LHCN-M2 (cell line): ENCODE data around the gene EEF1E1. TPM values are rescaled to one million over a fixed set of nuclear protein-coding genes. Genes with fewer than 3 reads are reported as not detected.

Experiments
- DNase-seq: peaks from one replicate; pipeline ENCODE4 v3.0.0-alpha.2; 2012; ENCODE audit warnings: low read depth
- polyA plus RNA-seq: library from polyadenylated mRNA; unstranded; fragments of >200 nt; gene quantifications from one replicate; pipeline ENCODE4 v1.2.1, GENCODE V29; 2012; ENCODE audit warnings: missing spikeins
- total RNA-seq: library from RNA; depleted of rRNA; stranded (reverse); fragments of >200 nt; gene quantifications from 2 replicates; pipeline ENCODE4 v1.2.3, GENCODE V29; 2014; rRNA removed

The EEF1E1 gene
- total RNA-seq: 41.2 and 45.9 TPM in 2 replicates
- polyA plus RNA-seq: 31.4 TPM

DNA sequence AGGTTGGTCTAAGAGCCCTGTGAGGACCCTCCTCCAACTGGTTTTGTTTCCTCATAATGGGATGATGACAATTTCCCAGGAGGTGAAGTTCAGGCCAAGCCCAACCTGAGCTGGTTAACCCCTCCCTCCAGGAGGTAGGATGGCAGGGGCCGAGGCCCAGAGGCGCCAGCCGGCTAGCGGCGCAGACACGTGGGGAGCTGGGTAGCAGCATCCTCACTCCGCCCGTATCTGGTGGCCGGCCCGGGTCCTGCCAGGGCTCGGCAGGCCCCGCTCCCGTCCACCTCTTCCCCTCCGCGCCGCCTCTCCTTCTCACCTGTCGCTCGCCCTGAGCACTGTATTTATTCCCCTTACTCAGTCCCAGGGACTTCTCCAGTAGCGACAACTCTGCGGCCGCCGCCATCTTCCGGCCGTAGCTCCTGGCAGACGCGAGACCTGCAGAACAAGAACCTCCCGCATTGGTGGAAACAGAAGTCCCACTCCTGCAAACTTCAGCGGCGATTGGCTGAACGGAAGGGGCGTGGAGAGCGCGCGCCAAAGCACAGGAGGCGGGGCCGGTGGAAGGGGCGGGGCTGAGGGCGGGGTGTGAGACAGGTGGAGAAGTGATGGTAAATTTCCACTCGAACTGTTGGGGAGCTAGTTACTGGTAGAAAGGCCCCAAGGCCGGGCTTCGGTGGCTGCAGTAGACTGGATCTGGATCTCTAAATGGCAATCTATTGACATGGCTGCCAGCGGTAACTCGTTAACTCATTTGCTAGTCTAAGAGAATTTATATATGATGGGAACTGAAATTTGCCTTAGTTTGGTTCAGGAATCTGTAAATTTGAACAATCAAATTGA, at the start of gene EEF1E1:
TSS of gene EEF1E1 (minus strand) at position 427 of the 837 bp plus-strand sequence. CDS start at position 400, 27 bp downstream.
- DNase-seq: peak; percentile 91

DNA sequence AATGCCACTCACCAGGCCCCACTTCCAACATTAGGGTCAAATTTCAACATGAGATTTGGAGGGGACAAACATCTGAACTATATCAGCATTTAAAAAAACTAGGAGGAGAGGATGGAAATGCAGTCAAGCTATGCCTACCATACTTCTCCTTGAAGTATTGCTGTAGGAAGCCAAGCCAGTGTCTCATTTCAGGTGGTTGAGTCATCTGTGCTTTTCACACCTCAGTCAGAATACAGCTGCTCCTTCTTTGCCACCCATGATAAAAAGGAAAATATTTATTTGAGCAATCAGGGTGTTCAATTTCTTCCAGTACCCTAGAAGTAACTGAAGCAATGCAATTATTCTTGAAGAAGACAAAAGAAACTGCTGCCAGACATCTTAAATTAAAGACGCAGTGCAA, 47.0 kb upstream of the EEF1E1 start:
- DNase-seq: peak; percentile 4

DNA sequence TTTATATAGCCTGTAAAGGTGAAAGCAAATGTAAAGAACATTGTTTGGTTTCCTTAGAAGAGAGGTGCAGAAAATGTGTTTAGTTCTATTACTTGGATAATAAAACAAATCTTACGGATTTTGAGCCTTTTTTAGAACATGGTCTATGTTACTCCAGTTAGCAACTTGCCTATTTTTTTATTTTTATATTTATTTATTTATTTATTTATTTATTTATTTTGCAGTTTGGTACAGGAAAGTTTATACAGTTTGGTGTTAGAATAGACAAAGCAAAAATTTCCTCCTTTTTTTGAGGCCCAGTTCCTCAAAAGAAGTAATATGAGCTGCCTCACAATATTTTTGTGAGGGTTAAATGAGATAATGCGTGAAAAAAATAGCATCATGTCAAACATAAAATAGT, 41.6 kb upstream of the EEF1E1 start:
- no peak for DNase-seq

DNA sequence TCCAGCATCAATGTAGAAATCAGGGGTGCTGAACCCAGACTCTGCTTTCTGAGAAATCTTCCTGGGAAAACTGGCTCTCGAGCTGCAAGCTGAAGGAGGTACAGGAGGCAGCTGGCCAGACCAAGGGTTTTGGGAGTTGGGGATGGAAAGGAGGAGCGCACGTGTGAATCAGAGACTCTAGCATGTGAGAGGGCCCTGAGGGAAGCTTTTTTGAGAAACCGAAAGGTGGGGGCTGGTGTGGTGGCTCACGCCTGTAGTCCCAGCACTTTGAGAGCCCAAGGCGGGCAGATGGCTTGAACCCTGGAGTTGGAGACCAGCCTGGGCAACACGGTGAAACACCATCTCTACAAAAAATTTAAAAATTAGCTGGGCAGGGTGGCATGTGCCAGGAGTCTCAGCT, 37.1 kb upstream of the EEF1E1 start:
- no peak for DNase-seq

DNA sequence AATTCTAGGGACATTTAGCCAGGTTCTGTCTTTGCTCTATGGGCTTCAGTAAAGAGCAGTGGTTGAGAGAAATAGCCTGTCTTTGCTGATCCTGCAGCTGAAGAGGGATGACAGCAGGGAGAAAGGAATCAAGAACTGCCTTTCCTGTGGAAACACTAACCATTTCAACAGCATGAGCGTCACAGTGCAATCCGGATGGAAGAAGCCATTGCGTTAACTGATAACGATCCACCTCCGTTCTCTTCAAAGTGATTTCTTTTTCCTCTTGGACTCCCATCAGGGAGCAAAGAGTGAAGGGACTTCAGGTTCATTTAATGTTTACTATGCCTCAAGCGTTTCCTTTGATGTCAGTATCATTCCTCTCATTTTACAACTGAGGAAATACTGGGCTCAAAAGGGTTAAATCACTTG, 35.2 kb upstream of the EEF1E1 start:
- DNase-seq: no peak

DNA sequence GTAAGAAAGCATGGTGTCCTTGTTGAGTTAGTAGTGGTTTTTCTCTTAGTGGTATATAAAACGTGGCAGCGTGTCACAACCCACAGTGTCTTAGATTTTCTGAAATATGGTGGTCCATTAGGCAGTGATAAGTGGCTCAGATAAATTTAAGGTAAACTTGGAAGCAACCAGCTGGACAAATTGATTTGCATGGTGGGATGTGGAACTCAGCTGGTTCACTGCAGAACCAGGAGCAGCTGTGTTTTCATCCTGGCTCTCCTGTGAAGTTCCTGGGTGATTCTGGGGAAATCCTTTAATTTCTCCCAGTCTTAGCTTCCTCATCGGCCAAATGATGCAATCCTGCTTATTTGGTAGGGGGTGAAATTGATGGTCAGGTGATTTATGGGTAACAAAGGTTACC, 32.9 kb upstream of the EEF1E1 start:
- no peak for DNase-seq

DNA sequence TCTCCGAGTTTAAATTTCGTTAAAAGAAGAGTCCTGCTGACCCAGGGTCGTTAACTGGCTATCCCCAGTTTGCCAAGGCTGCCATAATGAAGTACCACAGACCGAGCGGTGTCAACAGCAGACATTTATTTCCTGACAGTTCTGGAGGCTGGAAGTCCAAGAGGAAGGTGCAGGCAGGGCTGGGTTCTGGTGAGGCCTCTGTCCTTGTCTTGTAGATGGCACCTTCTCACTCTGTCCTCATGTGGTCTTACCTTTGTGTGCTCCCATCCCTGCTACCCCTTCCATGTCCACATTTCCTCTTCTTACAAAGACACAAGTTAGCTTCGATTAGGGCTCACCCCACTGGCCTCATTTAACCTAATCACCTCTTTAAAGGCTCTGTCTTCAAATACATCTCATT, 29.8 kb upstream of the EEF1E1 start:
- no peak for DNase-seq

DNA sequence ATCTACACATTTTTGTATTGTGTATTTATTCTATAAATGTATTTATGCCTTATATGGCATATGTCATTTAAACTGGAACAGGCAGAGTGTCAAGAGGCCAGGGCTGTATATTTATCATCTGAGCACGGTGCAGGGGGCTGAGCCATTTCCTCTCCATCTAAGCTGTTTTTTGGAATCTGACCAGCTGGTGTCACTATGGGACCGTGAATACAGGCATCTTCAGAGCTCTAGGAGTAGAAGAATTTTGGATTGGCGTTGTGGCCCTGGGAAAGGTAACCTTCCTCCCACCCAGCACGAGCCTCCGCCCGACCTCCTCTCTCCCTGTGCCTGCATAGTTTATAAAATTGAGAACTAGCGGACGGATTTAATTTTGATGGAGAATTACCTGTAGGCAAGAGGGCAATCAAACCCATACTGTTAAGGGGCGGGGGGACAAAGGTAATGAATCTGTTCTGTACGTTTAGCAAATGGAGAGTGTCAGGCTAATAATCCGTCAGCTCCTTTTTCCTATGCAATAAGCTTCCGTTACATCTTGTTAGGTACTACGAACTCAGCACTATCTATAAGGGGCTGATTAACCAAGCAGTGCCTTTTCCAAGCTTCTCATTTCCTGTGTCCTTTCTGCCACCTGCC, 29.0 kb upstream of the EEF1E1 start:
- DNase-seq: peak; percentile 59

DNA sequence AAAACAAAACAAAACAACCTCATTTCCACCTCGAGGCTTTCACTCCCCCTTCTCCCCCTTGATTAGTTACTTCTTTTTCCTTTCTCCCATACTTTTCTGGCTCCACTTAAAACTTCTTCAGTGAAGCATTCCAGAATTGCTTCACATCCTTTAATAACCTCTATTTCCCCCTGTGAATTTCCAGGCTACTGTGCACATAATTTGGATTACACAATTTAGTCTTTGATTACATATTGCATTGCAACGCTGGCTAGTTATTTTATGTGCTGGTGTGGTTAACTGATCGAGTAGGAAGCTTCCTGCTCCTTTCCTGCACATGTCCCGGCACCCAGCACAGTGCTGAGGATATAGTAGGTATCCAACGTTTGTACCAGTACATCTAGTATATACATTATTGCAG, 28.1 kb upstream of the EEF1E1 start:
- DNase-seq: no peak

DNA sequence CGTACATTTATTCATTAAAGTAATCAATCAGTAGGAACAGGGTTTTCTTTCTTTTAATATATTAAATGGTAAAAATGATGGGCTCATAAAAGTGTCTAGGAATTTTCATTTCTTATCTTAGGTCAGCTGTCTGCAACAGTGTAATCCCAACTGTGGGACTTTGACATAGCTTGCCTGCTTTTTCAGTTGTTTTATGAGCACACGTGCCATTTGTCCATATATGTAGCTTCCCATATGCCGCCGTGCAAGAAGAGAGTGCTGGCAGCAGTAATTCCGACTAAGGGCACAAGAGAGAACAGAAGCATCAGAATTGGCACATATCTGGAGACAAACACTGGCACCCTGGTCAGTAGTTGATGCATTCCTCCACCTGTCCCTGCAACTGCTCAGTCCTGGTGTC, 20.9 kb upstream of the EEF1E1 start:
- DNase-seq: no peak

DNA sequence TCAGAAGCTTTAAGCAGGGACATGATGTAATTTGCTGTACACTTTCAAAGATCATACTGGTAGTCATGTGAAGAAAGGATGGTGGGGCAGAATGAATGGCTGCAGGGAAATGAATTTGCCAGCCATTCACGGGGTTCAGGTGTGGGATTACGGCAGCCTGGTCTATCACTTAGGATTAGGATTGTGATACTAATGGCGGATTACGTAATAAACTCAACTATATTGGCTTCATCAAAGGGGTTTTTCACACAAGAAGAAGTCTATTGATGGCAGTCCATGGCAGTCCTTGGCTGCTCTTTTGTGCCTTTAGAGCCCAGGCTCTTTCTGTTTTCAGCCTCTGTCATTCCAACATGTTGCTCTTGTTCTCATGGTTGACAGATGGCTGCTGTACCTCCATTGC, 12.6 kb upstream of the EEF1E1 start:
- no peak for DNase-seq

DNA sequence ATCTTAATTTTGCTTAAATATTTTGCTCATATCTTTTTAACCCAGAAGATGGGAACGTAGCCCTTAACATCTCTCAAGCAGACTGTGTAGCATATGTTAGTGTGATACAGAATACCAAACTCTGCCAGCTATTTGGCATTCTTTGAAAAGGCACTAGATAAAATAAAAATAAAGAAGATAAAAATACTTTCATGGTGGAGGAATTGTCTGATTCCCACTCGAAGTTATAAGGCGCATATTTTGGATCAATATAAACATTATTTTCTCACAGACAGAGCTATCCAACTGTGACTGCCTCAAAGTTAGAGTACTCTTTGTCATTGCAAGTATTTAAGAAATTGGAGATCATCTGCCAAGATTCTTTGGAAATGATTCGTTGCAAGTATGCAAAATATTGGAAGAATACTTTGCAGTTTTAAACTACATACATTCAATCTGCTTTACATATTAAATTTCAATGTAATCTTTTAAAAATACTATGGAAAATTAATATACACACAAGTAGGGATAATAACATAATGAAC, 10.8 kb upstream of the EEF1E1 start:
- no peak for DNase-seq

DNA sequence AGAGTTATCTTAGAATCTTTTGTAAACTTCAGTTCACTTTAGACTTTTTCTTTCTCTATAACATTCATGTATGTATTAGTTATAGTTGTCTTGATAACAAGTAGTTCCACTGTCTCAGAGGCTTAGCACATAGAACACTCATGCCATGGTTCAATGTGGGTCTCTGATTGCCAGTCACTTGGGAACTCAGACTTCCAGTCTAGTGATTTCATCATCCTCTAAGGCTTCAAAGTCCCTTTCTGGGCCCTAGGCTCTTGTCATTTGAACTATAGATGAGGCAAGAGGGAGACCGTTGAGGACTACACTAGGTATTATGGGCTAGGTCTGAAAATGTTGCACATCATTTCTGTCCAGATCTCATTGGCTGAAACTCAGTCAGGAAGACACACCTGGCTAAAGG, 8.4 kb upstream of the EEF1E1 start:
- DNase-seq: no peak

DNA sequence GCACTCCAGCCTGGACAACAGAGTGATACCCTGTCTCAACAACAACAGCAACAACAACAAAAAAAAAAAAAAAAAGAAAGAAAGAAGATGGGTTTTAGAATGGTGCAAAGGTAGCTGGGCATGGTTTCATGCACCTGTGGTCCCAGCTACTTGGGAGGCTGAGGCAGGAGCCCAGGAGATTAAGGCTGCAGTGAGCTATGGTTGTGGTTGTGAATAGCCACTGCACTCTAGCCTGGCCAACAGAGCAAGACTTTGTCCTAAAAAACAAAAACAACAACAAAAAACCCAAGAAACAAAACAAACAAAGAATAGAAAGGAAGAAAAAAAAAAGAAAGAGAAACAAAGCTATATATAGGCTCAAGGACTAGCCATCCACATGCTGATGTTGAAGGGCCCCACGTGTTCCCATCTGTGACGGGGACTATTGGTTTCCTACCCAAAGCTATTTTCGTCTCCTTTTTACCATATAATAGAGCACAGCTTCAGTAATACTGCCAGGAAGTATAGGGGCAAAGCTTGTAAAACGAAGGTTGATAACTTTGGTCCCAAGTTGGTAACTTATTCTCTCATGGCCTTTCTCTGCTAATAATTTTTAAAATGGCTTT, 7.9 kb upstream of the EEF1E1 start:
- DNase-seq: no peak

DNA sequence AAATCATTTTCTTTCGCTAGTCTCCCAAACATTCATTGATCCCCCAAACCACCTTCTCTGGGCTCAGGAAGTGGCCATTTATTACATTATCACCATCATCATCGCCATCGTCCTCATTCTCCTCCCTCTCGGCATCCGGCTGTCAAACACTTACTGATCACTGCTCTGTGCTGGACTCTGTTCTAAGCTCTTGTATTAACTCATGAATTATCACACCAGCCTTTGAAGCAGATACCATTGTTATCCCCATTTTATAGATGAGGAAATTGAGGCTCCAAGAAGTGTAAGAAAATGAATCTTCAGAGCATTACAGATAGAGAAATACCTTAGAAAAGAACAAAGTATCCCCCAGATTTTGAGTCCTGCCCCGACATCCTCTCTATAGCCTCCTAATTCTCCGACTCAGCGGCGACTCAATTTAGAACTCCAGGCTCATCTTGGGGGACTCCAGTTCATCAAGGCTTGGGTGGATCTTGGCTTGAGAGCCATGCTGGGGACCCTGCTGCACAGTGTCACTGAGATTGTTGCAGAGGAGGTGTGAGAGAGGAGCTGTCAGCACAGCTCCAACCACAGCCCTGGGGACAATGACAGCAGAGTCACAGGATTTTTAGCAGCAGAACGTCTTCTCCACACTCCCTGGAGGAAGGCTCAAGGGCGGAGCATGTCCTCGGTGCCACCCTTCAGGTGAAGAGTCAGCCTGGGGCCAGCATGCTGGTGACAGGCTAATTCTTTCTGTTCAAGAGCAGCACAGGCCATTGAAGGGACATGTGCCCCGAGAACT, 6.6 kb upstream of the EEF1E1 start:
- DNase-seq: no peak

DNA sequence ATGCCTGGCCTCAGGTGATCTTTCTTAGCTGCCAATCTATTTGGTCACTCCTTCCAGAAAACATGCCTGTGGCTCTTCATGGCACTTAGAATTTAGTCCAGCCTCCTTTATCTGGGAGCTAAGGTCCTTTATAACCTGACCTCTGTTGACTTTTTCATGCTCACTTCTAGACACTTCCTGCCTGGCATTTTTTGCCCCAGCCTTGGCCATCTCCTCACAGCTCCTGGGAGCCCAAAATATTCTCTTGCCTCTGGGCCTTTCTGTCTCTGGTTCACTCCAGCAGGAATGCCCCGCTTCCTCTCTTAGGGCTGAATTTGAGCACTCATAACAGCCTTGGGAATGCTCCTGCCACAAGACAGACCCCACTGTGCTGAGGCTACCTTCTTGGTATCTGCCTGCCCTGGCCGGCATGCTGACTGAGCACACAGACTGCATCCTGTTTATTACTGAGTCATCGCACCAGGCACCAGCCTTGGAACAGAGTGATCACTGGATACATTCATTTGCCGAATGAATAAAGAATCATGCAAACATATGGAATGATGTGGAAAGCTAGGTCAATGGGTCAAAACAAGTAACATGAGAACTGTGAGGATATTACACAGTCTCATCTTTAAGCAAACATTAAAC, 5.8 kb upstream of the EEF1E1 start:
- peak; percentile 89 for DNase-seq

DNA sequence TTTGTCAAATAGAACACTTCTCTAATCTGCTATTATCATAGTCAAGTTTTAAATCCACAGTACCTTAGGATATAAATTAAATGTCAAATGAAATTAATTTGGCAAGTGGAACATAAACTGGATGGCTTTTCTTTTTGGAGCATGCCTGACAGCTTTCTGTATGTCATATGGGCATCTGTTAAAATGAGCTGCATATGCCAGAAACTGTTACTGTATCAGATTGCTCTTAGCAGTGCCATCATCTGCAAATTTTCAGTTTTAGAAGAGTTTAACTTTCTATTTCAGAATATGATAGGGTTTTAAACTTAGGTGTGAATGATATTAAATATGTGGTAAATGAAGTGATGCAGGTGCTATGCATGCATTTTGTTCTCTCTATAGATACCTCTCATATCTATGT, 3.4 kb upstream of the EEF1E1 start:
- DNase-seq: no peak

DNA sequence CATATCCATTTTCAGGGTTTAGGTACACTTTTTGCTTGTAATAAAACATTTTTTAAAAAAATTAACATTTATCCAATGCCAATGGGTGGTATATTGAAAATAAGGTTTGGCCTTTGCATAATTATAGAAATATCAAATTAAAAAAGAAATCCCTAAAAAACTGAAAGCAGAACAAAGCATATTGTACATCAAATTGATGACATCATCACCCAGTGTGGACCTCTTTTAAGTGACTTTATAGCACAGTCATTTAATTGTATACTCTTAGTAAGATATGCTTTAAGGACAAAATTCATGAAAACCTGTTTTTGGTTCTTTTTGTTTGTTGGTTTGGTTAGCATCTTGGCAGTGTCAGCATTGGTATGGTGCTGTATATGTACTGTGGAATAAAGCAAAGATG, 1.4 kb upstream of the EEF1E1 start:
- DNase-seq: no peak

DNA sequence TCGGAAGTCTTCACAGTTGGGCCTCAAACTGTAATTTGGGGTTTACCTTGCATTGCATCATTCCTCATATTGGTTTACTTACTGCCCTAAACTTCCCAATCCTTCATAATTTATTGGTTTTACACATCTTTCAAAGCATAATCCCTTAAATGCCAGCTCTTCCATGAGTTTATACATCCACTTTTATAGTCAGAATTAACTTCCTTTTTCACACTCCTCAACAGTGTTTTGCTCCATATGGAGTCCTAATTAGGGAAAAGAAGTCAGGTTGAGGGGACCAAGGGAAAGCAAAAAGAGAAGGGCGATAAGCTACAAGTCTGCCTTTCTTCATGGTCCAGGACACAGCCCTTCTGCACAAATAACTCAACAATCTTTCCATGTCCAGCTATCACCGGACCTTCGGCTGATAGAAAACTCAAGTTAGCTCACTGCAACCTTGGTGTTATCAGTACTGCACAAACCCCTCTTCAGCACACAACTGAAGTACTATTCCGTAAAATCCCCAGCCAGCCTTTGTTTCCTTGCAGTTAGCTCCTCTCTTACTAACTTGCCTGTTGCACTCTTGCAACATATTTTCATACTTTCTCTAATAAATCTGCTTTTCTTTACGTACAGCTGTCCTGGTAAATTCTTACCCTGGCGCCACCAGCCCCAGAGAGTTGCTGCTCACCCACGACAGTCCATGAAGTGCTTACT, 2.0 kb downstream of the EEF1E1 start:
- DNase-seq: no peak

DNA sequence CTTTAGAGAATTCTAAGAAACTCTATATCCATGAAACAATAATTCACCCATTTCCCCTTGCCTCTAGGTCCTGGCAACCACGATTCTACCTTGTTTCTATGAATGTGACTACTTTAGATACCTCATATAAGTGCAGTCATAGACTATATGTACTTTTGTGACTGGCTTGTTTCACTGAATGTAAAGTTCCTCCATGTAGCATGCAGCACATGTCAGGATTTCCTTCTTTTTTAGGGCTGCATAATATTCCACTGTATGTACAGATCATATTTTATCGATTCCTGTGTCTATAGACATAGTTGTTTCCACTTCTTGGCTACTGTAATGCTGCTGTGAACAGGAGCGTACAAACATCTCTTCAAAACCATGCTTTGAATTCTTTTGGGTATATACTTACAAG, 11.7 kb downstream of the EEF1E1 start:
- no peak for DNase-seq

DNA sequence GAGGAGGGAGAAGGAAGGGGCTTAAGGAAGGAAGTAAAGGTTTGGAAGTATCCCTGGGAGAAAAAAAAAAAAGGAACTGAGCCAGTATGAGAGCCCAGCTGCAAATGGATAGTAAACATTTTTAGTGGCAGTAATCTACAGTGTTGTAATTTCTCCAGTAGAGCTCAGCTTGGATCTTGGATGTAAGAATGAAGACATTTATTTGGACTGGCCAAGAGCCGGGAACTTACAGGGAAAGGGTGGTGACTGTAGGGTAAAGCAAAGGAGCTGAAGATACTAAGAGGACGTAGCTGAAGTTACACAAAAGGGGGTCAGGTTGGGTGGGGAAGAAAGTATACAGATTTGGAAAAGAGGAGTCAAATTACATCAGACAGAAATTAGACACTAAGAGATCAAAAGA, 13.5 kb downstream of the EEF1E1 start:
- DNase-seq: no peak
